Activated CD4-positive, alpha-beta T cell treated with anti-CD3 and anti-CD28 coated beads, Interleukin-2, amount 10 ng/mL, durations not matched to agents 7 days and 5 days (primary cell): ENCODE data around the gene AGO3. TPM values are rescaled to one million over a fixed set of nuclear protein-coding genes. Genes with fewer than 3 reads are reported as not detected.

Experiments
- CTCF ChIA-PET: fragments of 350-600 bp; sonication (Branson Sonifier 250); formaldehyde crosslinking; loops from one replicate; lab custom pipeline; 2021; ENCODE audit warnings: antibody characterized with exemption; lab: Charles Lee
- POLR2A ChIA-PET: fragments of 350-600 bp; sonication (Branson Sonifier 250); formaldehyde crosslinking; loops from one replicate; lab custom pipeline; 2021; ENCODE audit warnings: antibody characterized with exemption; lab: Charles Lee
- DNase-seq: peaks from one replicate; pipeline ENCODE4 v3.0.0-alpha.2; 2020
- H3K27ac Mint-ChIP-seq: one replicate; pipeline ENCODE4 v1.8.0; 2021; ENCODE audit warnings: mild to moderate bottlenecking, moderate library complexity, mixed read lengths
- H3K27me3 Mint-ChIP-seq: one replicate; pipeline ENCODE4 v1.8.0; 2021; ENCODE audit warnings: mixed read lengths
- H3K36me3 Mint-ChIP-seq: one replicate; pipeline ENCODE4 v1.8.0; 2021; ENCODE audit warnings: low read depth, mixed read lengths
- H3K4me1 Mint-ChIP-seq: one replicate; pipeline ENCODE4 v1.8.0; 2021; ENCODE audit warnings: mixed read lengths
- H3K4me3 Mint-ChIP-seq: one replicate; pipeline ENCODE4 v1.8.0; 2021; ENCODE audit warnings: mild to moderate bottlenecking, moderate library complexity, mixed read lengths
- H3K9me3 Mint-ChIP-seq: one replicate; pipeline ENCODE4 v1.8.0; 2021; ENCODE audit warnings: mixed read lengths
- total RNA-seq, 2 experiments: library from RNA; stranded (reverse); gene quantifications; one replicate each; pipeline ENCODE4 v1.2.3, GENCODE V29; 2021

The AGO3 gene
- total RNA-seq, 2 experiments from 2014 or later, result 28.7 to 29.4 TPM

DNA sequence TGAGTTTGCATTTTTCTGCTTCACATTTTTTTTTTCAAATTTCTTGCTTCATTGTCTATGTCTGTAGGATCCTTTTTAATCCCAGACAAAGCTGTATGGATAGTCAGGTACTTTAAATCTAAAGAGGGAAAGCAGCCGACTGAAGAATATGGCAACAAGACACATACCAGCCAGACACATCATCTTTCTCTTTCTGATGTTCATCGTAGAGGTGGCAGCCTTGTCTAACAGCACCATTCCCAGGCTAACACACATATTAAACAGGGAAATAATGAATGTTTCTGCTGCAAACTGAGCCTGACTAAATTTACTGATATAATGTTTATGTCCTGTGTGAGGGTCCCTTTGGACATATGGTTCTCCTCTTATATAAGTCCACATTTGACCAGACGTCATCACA is 149.3 kb downstream of the AGO3 start:
- peaks cover 38% of the 10 kb centered on the region for H3K27me3 Mint-ChIP-seq
- H3K36me3 Mint-ChIP-seq, result no peaks in the 10 kb centered on the region
- no peak overlapping the region for H3K4me3 Mint-ChIP-seq
- DNase-seq, result no peak
- ChIA-PET CTCF (no interaction called here), POLR2A (no interaction called here)
- peaks cover 2% of the 10 kb centered on the region for H3K4me1 Mint-ChIP-seq
- H3K9me3 Mint-ChIP-seq, result no peaks in the 10 kb centered on the region
- no peak overlapping the region for H3K27ac Mint-ChIP-seq

DNA sequence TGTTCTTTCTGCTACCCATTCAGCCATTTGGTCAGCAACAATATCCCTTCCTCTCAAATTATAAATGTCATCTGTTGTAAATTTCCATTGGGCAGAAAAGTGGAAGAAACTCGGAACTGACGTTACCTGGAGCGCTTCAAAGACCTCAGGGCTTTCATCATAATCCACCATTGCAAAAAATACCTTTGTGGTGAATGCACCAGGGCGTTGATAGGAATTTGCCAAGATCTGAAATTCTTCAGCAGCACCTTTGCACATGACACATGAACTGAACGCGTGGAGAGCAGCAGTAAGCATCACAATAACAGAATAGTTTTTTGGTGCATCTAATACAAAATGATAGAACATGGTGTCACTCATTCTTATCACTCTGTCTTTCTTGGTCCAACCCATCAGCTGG is 149.9 kb downstream of the AGO3 start:
- CTCF ChIA-PET, result no interaction called here

DNA sequence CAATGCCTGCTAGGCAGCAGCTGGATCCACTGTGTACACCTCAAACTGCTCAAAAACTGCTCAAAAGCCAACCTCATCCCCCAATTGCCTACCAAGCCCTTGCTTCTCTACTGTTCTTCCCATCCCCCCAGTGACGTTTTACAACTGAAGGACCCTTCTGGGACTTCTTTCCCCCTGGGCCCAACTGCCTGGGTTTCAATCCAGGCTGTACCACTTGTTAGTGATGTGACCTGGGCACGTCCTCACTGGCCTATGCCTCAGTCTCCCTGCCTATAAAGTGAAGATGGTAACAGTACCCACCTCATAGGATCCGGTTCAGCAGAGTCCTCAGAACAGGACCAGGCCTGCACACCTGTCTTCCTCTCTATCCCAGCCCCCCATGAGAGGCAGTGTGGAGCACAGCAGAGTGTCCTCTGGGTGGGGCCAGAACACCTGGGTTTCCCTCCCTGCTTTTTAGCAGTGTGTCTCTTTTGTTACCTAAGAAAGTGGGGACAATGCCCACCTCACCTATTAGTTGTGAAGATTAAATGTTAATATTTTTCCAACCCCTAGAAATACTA is 151.1 kb downstream of the AGO3 start:
- no peak for DNase-seq
- H3K36me3 Mint-ChIP-seq, result no peaks in the 10 kb centered on the region
- no peak overlapping the region for H3K4me3 Mint-ChIP-seq
- ChIA-PET POLR2A (no interaction called here), CTCF (no interaction called here)
- peaks cover 38% of the 10 kb centered on the region for H3K27me3 Mint-ChIP-seq
- H3K27ac Mint-ChIP-seq, result no peak overlapping the region
- no peaks in the 10 kb centered on the region for H3K9me3 Mint-ChIP-seq
- H3K4me1 Mint-ChIP-seq, result peaks cover 2% of the 10 kb centered on the region

More for the DNA sequence above, 149.9 kb downstream of the AGO3 start:
- Mint-ChIP-seq H3K4me1 (peaks cover 2% of the 10 kb centered on the region), H3K9me3 (no peaks in the 10 kb centered on the region), H3K36me3 (no peaks in the 10 kb centered on the region), H3K27me3 (peaks cover 38% of the 10 kb centered on the region), H3K4me3 (no peak overlapping the region), H3K27ac (no peak overlapping the region)
- POLR2A ChIA-PET, result no interaction called here
- DNase-seq, result no peak

DNA sequence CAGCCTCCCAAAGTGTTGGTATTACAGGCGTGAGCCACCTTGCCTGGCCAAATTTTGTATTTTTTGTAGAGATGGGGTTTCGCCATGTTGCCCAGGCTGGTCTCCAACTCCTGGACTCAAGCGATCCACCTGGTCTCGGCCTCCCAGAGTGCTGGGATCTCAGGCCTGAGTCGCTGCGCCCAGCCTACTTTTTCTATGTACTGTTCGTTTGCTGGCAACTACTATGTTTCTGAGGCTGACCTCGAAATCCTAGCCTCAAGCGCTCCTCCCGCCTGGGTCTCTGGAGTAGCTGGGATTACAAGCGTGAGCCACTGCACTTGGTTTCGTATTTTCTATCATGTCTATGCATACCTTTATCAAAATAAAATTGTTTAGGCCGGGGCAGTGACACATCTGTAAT is 152.3 kb downstream of the AGO3 start:
- no peak overlapping the region for H3K27ac Mint-ChIP-seq
- CTCF ChIA-PET, result interaction anchor here (1.2 to 1.5 kb wide), 2 partner anchors 9 to 201 kb away, joined by 3 read pairs; no protein-coding TSS in a partner anchor
- peaks cover 4% of the 10 kb centered on the region for H3K4me1 Mint-ChIP-seq
- H3K9me3 Mint-ChIP-seq, result no peaks in the 10 kb centered on the region
- no peak overlapping the region for H3K4me3 Mint-ChIP-seq
- POLR2A ChIA-PET, result no interaction called here
- no peaks in the 10 kb centered on the region for H3K36me3 Mint-ChIP-seq
- no peak for DNase-seq
- H3K27me3 Mint-ChIP-seq, result peaks cover 38% of the 10 kb centered on the region

DNA sequence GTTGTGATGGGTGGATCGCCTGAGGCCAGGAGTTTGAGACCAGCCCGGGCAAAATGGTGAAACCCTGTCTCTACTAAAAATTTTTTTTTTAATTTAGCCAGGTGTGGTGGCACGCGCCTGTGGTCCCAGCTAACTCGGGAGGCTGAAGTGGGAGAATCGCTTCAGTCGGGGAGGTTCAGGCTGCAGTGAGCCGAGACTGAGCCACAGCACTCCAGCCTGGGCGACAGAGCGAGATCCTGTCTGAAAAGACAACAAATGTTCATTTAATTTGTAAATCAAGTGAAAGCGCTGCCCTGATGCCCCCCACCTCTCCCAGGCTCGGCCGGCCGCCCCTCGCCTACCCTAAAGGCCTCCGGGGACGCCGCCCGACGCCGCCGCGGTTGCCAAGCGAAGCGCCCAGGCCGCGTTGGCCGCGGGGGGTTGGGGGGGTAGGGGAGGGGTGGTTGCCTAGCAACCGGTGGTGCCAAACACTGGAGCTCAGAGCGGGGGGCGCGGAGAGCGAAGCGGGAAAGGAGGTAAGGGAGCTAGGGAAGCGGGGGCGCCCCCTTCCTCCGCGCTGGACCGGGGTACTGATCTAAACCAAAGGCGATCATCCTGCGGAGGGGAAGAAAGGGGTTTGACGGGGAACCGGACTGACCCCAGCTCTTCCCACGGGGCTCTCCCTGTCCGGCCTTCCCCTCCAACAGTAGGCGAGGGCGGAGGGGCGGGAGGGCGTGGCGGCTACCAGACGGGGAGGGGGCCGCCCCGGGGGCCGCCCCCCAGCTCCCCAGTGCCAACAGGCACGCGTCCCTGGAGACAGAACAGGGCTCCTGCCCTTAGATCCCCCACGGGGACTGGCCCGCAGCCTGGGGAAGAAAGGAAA is 153.0 kb downstream of the AGO3 start, which contains the start of gene TEKT2:
Gene TEKT2 (plus strand): TSS at position 460 of the 862 bp plus-strand sequence. CDS start 828 bp downstream, outside the sequence.
- CTCF ChIA-PET, result interaction anchor here (1.2 to 1.5 kb wide), 2 partner anchors 10 to 201 kb away, joined by 3 read pairs; no protein-coding TSS in a partner anchor
- POLR2A ChIA-PET, result interaction anchor here (0.6 kb wide), 1 partner anchor 26 kb away, joined by 3 read pairs; no protein-coding TSS in a partner anchor
- Mint-ChIP-seq H3K27me3 (peaks cover 38% of the 10 kb centered on the region), H3K36me3 (no peaks in the 10 kb centered on the region), H3K27ac (no peak within 1 kb of the TSS), H3K9me3 (no peaks in the 10 kb centered on the region), H3K4me3 (no peak within 1 kb of the TSS), H3K4me1 (peaks cover 4% of the 10 kb centered on the region)
- no peak for DNase-seq

DNA sequence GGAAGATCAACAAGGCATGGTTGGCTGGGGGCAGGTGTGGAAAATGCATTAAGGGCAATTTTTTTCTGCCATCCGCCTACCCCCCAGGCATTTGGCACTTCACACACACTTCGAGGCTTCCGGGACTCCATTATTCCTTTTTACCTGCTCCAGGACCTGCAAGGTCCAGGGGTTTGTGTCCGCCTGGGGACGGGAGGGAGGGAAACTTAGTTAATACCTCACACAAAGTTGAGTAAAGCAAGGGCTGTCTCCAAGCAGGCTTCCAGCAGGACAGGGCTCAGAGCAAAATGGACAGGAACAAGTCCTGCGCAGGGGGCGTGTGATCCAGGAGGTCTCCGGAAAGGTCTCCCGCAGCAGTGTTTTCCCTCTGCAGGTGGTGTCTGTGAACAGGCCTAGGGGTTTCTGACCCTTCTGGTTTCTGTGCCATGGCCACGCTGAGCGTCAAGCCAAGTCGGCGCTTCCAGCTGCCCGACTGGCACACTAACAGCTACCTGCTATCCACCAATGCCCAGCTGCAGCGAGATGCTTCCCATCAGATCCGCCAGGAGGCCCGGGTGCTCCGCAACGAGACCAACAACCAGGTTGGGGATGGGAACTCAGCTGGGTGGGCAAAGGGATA is 153.7 kb downstream of the AGO3 start:
- ChIA-PET POLR2A (no interaction called here), CTCF (no interaction called here)
- Mint-ChIP-seq H3K4me3 (no peak overlapping the region), H3K27ac (no peak overlapping the region), H3K27me3 (peaks cover 38% of the 10 kb centered on the region), H3K36me3 (peaks cover 2% of the 10 kb centered on the region), H3K4me1 (peaks cover 7% of the 10 kb centered on the region), H3K9me3 (no peaks in the 10 kb centered on the region)
- no peak for DNase-seq

DNA sequence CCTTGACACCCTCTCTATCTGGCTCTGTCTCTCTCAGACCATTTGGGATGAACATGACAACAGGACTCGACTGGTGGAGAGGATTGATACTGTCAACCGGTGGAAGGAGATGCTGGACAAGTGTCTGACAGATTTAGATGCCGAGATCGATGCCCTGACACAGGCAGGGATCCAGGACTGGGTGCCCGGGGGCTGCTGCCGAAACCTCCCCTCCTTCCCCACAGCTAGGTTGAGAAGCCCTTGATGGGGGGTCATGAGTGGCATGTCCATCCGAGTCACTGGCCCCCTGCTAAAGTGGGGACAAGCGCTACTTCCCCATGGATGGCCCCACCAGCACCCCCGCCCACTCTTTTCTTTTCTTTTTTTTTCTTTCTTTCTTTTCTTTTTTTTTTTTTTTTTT is 154.2 kb downstream of the AGO3 start:
- no peak overlapping the region for H3K27ac Mint-ChIP-seq
- CTCF ChIA-PET, result interaction anchor here (1.3 kb wide), 1 partner anchor 18 kb away, joined by 3 read pairs; no protein-coding TSS in a partner anchor
- no peak for DNase-seq
- H3K36me3 Mint-ChIP-seq, result peaks cover 4% of the 10 kb centered on the region
- no peak overlapping the region for H3K4me3 Mint-ChIP-seq
- H3K9me3 Mint-ChIP-seq, result no peaks in the 10 kb centered on the region
- H3K27me3 Mint-ChIP-seq, result peaks cover 37% of the 10 kb centered on the region
- POLR2A ChIA-PET, result no interaction called here
- H3K4me1 Mint-ChIP-seq, result peaks cover 12% of the 10 kb centered on the region

DNA sequence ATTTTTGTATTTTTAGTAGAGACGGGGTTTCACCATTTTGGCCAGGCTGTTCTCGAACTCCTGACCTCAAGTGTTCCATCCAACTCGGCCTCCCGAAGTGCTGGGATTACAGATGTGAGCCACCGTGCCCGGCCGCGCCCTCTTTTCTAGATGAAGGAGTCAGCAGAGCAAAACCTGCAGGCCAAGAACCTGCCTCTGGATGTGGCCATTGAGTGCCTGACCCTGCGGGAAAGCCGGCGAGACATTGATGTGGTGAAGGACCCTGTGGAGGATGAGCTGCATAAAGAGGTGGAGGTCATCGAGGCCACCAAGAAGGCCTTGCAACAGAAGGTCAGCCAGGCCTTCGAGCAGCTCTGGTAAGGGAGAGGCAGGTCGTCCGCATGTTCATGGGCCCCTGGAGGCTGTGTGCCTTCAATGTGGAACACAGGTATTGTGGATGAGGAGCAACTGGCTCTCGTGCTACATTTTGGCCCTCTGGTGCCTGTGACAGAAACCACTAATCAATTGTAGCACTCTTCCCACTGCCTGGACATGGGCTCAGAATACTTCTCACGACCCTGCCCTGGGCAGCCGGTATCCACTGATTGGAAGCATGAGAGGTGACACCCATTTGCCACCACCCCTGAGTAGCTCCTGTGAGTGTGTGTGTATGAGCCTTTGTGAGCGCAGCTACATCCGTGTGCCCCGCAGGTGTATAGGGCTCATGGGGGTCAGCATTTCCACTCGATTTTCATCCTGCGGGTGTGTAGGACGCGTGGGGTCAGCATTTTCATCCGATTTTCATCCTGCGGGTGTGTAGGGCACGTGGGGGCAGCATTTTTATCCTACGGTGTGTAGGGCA is 155.0 kb downstream of the AGO3 start:
- DNase-seq, result no peak
- Mint-ChIP-seq H3K4me1 (peaks cover 14% of the 10 kb centered on the region), H3K4me3 (no peak overlapping the region), H3K27ac (no peak overlapping the region), H3K27me3 (peaks cover 29% of the 10 kb centered on the region), H3K36me3 (peaks cover 4% of the 10 kb centered on the region), H3K9me3 (no peaks in the 10 kb centered on the region)
- ChIA-PET POLR2A (interaction anchor here (0.6 kb wide), 2 partner anchors 21 to 163 kb away, joined by 3 to 4 read pairs; no protein-coding TSS in a partner anchor), CTCF (interaction anchor here (1.1 to 2.1 kb wide), 5 partner anchors 18 to 430 kb away, joined by 3 to 5 read pairs (median 3); partner anchors contain the start of gene TRAPPC3)

DNA sequence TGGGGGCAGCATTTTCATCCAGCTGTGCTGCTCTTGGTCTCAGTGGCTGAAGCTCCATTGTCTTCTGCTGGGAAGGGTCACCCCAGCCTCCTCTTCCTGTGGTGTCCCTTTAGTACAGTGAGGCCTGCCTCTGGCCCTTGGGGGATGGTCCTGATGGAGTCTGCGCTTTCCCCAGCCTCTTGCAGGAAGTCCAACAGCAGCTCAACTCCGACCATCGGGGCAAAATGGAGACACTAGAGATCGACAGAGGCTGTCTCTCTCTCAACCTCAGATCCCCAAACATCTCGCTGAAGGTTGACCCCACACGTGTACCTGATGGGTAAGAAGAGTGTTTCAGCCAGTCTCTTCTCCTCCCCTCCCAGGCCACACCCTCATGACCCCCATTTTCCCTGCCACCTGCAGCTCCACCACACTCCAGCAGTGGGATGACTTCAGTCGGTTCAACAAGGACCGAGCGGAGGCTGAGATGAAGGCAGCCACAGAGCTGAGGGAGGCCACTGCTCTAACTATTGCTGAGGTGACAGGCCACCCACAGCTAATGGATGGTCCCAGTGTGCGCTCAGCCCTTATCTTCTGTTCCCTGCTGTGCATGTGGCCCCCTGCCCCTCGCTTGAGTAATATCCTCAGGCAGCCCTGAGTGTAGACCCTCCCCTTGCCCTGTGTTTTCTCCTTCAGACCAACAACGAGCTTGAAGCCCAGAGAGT is 155.8 kb downstream of the AGO3 start:
- peak overlapping the region; percentile 69 for H3K27ac Mint-ChIP-seq
- CTCF ChIA-PET, result interaction anchor here (0.6 to 2.1 kb wide), 6 partner anchors 19 to 430 kb away, joined by 3 to 5 read pairs (median 3); partner anchors contain the start of gene TRAPPC3
- DNase-seq, result no peak
- POLR2A ChIA-PET, result interaction anchor here (0.6 kb wide), 1 partner anchor 20 kb away, joined by 3 read pairs; no protein-coding TSS in a partner anchor
- peaks cover 8% of the 10 kb centered on the region for H3K36me3 Mint-ChIP-seq
- no peaks in the 10 kb centered on the region for H3K9me3 Mint-ChIP-seq
- peak overlapping the region; percentile 53 for H3K4me3 Mint-ChIP-seq
- H3K27me3 Mint-ChIP-seq, result peaks cover 25% of the 10 kb centered on the region
- peaks cover 18% of the 10 kb centered on the region for H3K4me1 Mint-ChIP-seq

DNA sequence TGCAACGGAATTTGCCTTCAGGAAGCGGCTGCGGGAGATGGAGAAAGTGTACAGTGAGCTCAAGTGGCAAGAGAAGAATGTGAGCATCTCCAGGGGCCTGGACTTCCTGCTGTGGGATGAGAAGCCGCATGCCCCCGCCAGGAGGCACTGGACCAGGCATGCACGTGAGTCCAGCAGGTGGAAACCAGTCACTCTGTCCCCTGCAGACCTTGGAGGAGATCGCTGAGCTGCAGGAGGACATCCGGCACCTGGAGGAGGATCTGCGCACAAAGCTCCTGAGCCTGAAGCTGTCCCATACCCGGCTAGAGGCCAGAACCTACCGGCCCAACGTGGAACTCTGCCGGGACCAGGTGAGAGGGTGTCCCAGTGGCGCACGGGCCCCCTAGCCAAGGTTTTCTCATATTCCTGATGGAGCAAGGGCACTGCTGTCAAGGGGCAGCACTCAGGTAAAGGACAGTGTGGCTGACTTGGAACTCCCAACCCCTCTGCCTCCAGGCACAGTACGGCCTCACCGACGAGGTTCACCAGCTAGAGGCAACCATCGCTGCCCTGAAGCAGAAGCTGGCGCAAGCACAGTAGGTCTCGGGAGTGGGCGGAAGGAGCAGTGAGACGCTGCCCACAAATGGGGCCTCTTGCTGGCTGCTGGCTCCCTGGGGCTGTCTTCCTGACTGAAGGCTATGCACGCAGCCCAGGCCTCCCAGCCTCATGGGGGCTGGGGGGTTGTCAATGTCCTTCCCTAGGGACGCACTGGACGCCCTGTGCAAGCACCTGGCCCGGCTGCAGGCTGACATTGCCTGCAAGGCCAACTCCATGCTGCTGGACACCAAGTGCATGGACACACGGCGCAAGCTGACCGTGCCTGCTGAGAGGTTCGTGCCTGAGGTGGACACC is 156.6 kb downstream of the AGO3 start:
- Mint-ChIP-seq H3K4me1 (peaks cover 18% of the 10 kb centered on the region), H3K9me3 (no peaks in the 10 kb centered on the region), H3K27ac (peak overlapping the region; percentile 69), H3K36me3 (peaks cover 10% of the 10 kb centered on the region), H3K27me3 (peaks cover 17% of the 10 kb centered on the region), H3K4me3 (peak overlapping the region; percentile 53)
- CTCF ChIA-PET, result interaction anchor here (1.4 to 2.1 kb wide), 2 partner anchors 47 to 429 kb away, joined by 3 to 5 read pairs; no protein-coding TSS in a partner anchor
- POLR2A ChIA-PET, result no interaction called here
- DNase-seq, result no peak

DNA sequence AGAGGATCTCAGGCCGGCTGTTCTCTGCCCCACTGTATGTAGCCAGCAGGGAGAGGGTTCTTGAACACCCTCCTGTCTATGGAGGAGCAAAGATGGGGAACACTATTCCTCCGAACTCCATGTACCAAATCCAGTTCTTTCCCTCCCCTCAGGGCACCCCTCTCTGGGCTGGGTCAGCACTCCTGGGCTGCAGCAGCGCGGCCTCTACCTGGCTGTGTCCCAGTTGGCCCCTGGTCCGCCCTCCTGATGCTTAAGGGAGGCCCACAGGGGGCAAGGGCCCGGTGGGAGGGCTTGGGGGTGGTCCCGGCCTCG is 157.3 kb downstream of the AGO3 start:
- H3K27ac Mint-ChIP-seq, result peak overlapping the region; percentile 87
- peaks cover 18% of the 10 kb centered on the region for H3K4me1 Mint-ChIP-seq
- no peak for DNase-seq
- H3K4me3 Mint-ChIP-seq, result peak overlapping the region; percentile 89
- ChIA-PET POLR2A (no interaction called here), CTCF (no interaction called here)
- peaks cover 13% of the 10 kb centered on the region for H3K27me3 Mint-ChIP-seq
- H3K9me3 Mint-ChIP-seq, result no peaks in the 10 kb centered on the region
- peaks cover 13% of the 10 kb centered on the region for H3K36me3 Mint-ChIP-seq
